T-helper 17 cell (primary cell): ENCODE measurements around the gene MAPKAPK3. TPM values are rescaled to one million over a fixed set of nuclear protein-coding genes. Genes with fewer than 3 reads are reported as not detected.
"Not testable (repeated sequence)": the region's sequence is repeated elsewhere in the genome, so short reads cannot be mapped to it uniquely, and the experiment has no call there.

ENCODE experiments used
- ATAC-seq: fragments of 150-1000 bp; cut with Tn5 transposase; 2 replicates; pipeline ENCODE4 v1.10.0; 2021; ENCODE audit warnings: mild to moderate bottlenecking, moderate library complexity
- DNase-seq, 3 donors: peaks; one replicate each; pipeline versions ENCODE4 v3.0.0 to v3.0.0-alpha.2; 2020 to 2021
- H3K9me3 ChIP-seq: one replicate; pipeline ENCODE4 v1.7.0; 2013; ENCODE audit warnings: low read length, mild to moderate bottlenecking; ENCODE audit not compliant: control insufficient read depth, poor library complexity, severe bottlenecking
- H3K27ac Mint-ChIP-seq: one replicate; pipeline ENCODE4 v1.8.0; 2022; ENCODE audit warnings: mild to moderate bottlenecking, moderate library complexity, mixed read lengths
- H3K27me3 Mint-ChIP-seq: one replicate; pipeline ENCODE4 v1.8.0; 2022; ENCODE audit warnings: mixed read lengths
- H3K36me3 Mint-ChIP-seq: one replicate; pipeline ENCODE4 v1.8.0; 2022; ENCODE audit warnings: low read depth, mixed read lengths
- H3K4me1 Mint-ChIP-seq: one replicate; pipeline ENCODE4 v1.8.0; 2022; ENCODE audit warnings: mild to moderate bottlenecking, mixed read lengths
- H3K4me3 Mint-ChIP-seq: one replicate; pipeline ENCODE4 v1.8.0; 2022; ENCODE audit warnings: mild to moderate bottlenecking, moderate library complexity, mixed read lengths
- total RNA-seq, 4 donors: library from RNA in 2 of 4; stranded (reverse) in 2 of 4; gene quantifications; one replicate each; pipeline ENCODE4 v1.2.3 and lab custom pipeline; 2022 to 2026

Gene MAPKAPK3
- total RNA-seq, 2 donors from 2014 or later: 44.7 to 49.2 TPM

DNA sequence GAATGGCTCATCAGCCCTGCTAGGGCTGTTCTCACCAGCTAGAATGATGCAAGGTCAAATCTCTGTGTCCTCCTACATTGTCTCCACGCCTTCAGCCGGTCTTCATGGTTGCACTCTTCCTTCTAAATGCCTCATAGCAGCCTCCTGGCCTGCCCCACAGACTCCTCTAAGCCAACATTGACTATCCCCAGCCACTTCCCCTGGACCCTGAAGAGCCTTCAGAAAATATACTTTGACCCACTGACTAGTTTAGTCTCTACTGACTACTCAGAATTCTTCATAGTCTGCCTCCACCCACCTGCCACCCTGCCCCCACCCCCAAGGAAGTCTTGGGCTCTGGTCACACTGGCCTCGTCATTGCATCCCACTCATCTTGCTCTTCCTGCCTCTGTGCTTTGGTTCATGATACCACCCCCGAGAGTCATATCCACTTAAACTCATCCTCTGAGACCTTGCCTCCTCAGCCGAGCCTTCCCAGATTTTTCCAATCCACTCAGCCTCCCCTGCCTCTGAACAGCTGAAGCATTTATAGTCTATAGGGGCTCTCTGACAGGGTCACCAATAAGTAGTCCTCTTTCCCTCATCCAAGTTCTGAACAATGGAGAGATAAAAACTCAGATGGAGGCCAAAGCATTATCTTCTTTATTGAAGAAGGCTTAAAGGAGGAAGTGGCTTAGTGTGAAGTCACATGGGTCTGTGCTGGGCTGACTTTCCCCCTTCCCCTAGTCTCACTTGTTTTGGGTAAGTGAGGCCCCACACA, 48.3 kb downstream of the MAPKAPK3 start:
- no peak for DNase-seq
- H3K4me3 Mint-ChIP-seq: peak overlapping the region; percentile 31
- ATAC-seq: no peak
- no peaks in the 10 kb centered on the region for H3K27me3 Mint-ChIP-seq
- no peak overlapping the region for H3K27ac Mint-ChIP-seq
- H3K9me3 ChIP-seq: no peaks in the 10 kb centered on the region
- peaks cover 2% of the 10 kb centered on the region for H3K36me3 Mint-ChIP-seq
- peaks cover 19% of the 10 kb centered on the region for H3K4me1 Mint-ChIP-seq

DNA sequence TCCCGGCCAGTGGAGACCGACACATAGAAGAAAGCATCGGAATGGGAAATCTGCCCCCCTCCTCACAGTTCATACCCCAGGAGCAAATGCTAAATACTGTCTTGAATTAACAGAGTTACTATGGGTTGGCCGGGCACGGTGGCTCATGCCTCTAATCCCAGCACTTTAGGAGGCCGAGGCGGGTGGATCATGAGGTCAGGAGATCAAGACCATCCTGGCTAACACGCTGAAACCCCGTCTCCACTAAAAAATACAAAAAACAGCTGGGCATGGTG, 48.8 kb downstream of the MAPKAPK3 start:
- H3K4me3 Mint-ChIP-seq, DNase-seq, H3K27me3 Mint-ChIP-seq, H3K36me3 Mint-ChIP-seq, ATAC-seq, H3K27ac Mint-ChIP-seq, H3K9me3 ChIP-seq: not testable (repeated sequence)
- peaks cover 19% of the 10 kb centered on the region for H3K4me1 Mint-ChIP-seq

DNA sequence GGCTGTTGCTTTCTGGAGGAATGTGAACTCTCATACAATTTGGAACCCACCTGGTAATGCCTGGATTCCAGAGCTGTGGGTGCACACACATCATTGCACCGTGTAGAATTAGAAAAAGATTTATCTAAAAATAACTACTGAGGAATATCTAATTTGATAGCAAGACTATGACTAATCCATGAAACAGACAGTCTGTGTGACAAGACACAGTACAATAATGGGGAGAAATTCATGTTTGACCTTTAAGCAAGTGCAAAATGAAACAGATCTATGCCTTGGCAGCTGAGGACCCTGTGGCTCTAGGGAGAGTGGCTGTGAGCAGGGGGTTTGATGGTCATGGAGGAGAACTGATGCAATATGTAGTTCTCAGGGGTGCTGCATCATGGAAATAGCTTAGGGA, 49.9 kb downstream of the MAPKAPK3 start:
- Mint-ChIP-seq H3K27me3 (no peaks in the 10 kb centered on the region), H3K27ac (no peak overlapping the region), H3K4me1 (peaks cover 16% of the 10 kb centered on the region), H3K36me3 (peaks cover 2% of the 10 kb centered on the region), H3K4me3 (no peak overlapping the region)
- DNase-seq (no peak), ATAC-seq (no peak)
- H3K9me3 ChIP-seq: no peaks in the 10 kb centered on the region

DNA sequence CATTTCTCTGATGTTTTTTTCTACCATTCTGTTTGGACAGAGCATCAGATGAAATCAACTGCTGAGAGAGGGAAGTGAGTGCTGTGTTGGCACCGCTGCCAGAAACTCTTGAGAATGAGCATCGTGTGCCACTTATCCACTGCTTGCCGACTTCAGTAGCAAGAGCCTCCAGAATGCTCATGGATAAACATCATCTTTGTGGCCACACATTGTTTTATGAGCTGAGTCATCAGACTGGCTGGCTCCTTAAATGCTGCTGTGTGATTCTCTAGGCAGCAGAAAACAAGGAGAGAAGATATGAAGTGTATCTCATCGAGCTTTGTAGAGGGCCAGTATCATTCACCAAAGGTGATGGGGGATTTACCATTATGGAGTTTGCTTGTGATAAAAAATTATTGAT, 54.4 kb downstream of the MAPKAPK3 start:
- no peak for DNase-seq
- Mint-ChIP-seq H3K27me3 (peaks cover 13% of the 10 kb centered on the region), H3K27ac (no peak overlapping the region), H3K4me1 (peaks cover 11% of the 10 kb centered on the region), H3K4me3 (no peak overlapping the region), H3K36me3 (peaks cover 3% of the 10 kb centered on the region)
- no peak for ATAC-seq
- H3K9me3 ChIP-seq: no peaks in the 10 kb centered on the region

DNA sequence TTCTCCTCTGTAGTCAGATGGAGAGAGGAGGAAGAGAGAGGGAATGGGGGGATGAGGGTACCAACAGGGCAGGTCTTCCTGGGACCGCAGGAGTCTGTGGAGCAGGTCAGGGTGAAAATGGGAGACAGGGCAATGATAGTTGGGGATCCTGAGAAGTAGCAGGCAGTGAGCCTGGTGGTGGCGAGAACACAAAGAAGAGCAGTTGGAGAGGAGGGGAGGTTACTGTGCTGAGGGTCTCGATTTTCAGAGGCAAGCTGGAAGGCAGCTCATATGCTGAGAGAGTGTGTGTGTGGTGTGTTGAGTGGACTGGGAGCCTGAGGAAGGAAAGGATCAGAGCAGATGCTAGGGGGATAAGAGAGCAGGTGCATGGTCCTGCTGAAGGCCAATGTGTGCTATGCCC, 55.7 kb downstream of the MAPKAPK3 start:
- no peak for ATAC-seq
- Mint-ChIP-seq H3K4me1 (peaks cover 11% of the 10 kb centered on the region), H3K36me3 (peaks cover 3% of the 10 kb centered on the region), H3K4me3 (no peak overlapping the region), H3K27me3 (peaks cover 13% of the 10 kb centered on the region), H3K27ac (peak overlapping the region; percentile 67)
- H3K9me3 ChIP-seq: no peaks in the 10 kb centered on the region
- DNase-seq: no peak

DNA sequence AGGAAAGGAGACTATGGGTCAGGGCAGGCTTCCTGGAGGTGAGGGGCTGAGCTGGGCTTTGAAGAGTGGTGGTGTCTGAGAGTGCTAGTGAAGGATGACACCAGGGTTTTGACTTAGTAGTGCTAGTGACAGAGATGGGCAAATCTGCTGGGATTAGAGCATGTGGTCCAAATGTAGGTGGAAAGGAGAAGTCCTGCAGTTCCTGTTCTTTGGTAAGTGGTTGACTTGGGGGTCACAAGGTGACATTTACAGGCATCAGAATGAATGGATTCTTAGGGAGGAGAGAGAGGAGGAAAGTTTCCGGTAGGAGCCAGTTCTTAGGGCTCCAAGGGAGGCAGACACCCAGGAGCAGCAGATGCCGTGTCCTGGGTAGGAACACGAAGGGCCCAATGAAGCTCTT, 57.0 kb downstream of the MAPKAPK3 start:
- ATAC-seq (no peak), DNase-seq (no peak)
- no peaks in the 10 kb centered on the region for H3K9me3 ChIP-seq
- Mint-ChIP-seq H3K27me3 (peaks cover 19% of the 10 kb centered on the region), H3K4me3 (peak overlapping the region; percentile 92), H3K27ac (no peak overlapping the region), H3K4me1 (peaks cover 9% of the 10 kb centered on the region), H3K36me3 (peaks cover 3% of the 10 kb centered on the region)

DNA sequence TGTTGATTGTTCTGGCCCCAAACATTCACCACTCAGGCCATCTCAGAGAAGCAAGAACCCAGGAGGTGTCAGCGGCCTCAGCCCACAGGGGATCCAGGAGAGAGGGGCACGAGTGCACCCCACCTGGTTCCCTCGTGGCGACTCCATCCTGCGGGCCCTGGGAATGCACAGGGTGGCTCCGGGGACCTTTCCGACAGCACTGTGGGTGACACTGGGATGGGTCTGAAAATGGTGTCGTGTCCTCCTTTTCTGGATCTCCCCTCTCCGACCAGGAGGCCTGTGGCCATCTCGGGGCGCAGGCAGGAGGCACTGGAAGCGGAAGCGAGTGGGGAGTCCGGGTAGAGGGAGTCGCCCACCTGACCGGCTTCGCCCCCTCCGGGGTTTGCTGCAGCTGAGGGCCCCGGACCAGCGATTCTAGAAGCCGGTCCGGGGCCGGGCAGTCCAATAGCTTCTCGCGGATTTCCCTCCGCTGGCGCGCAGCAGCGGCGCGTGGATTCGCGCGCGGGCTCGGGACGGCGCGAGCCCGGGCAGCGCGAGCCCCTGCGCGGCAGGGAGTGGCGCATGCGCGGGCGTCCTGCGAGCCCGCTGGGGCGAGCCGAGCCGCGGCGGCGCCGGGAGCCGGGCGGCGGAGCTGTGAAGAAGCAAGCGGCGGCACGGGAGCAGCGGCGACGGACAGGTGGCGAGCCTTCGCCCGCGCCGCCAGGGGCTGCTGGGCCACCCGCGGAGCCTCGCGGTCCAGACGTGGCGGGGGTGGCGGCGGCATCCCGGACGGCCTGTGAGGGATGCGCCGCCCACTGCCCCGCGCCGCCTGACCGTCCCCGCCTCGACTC, 57.6 kb downstream of the MAPKAPK3 start, which contains the start of gene DOCK3:
Gene DOCK3, plus strand, starts transcription at position 579 of the 830 bp plus-strand sequence. CDS start 337 bp downstream, outside the sequence.
- peaks cover 19% of the 10 kb centered on the region for H3K27me3 Mint-ChIP-seq

DNA sequence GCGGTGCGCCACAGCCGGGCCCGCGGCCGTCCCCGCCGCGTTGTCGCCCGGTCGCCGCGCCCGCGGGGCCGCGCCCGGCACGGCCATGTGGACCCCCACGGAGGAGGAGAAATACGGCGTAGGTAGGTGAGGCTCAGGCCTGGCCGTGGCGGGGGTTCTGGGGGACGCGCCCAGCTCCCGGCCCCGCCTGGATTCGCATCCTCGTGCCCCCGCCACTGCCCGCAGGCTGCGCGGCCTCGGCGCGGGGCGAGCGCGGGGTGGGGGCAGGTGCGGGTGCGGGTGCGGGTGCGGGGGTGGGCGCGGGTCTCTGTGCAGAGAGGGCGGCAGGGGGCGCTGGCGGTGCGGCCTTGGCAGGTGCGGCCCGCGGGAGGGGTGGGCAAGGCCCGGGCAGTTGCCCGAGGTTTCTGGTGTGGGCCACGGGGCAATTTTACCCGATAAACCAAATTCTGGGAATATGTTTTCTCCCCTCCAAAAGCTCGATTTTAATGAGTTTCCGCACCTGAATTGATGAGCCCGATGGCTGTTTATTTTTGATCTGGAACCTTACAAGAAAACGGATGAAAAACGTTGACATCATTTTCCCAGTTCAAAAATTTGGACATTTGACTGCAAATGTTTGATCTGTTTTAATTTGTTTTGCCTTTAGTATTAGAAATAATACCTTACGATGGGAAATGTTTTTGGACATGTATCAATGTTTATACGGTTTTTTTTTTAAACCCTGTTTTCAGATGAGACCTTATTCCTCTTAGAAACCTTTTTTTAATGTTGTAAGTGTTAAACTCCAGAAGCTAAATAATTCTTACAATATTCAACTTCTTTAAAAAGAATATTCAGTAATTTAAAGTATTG, 58.5 kb downstream of the MAPKAPK3 start:
- Mint-ChIP-seq H3K4me1 (peaks cover 9% of the 10 kb centered on the region), H3K4me3 (peak overlapping the region; percentile 81)
- peak; percentile 68 for ATAC-seq

More for the DNA sequence above, 57.6 kb downstream of the MAPKAPK3 start, which contains the start of gene DOCK3:
- ATAC-seq: peak; percentile 92
- no peaks in the 10 kb centered on the region for H3K9me3 ChIP-seq
- peak; percentile 43 to 56 (median 53) for DNase-seq
- Mint-ChIP-seq H3K4me3 (peak within 1 kb of the TSS; percentile 92), H3K36me3 (peaks cover 3% of the 10 kb centered on the region), H3K4me1 (peaks cover 9% of the 10 kb centered on the region), H3K27ac (no peak within 1 kb of the TSS)

DNA sequence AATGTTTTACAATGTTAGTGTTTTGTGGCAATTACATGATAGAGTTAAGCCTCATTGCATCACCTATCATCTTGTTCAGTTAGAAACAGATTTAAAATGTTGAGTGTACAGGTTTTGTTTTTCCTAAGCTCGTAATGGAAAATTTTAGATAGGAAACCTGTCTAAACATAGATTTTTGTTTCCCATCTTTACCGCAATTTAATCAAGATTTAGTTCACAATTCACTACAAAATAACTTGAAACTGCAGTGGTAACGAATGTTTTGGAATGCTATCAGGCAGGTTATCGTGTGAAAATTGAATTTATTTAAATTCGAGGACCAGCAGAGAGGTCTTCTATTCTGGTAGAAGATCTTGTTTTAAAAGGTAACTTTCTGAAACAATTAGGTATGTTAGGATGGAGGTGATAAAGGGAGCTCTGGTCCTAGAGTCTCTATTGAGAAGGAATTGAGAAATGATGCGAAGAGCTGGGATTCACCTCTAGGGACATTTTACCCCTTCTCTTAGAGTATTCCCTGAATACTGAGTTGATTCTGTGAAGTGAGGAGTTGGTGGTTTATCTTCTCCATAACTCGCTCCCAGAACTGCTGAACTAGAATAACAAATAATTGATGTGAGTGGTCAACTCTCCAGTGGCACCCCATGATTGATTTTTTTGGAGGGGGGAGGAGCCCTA, 59.2 kb downstream of the MAPKAPK3 start:
- H3K27me3 Mint-ChIP-seq: peaks cover 19% of the 10 kb centered on the region
- peaks cover 5% of the 10 kb centered on the region for H3K36me3 Mint-ChIP-seq
- H3K9me3 ChIP-seq: no peaks in the 10 kb centered on the region
- peaks cover 11% of the 10 kb centered on the region for H3K4me1 Mint-ChIP-seq
- DNase-seq: no peak
- peak overlapping the region; percentile 25 for H3K4me3 Mint-ChIP-seq
- H3K27ac Mint-ChIP-seq: no peak overlapping the region
- ATAC-seq: no peak

More for the DNA sequence above, 58.5 kb downstream of the MAPKAPK3 start:
- no peak overlapping the region for H3K27ac Mint-ChIP-seq
- H3K9me3 ChIP-seq: no peaks in the 10 kb centered on the region
- peak; percentile 18 to 41 (median 20) for DNase-seq
- peaks cover 3% of the 10 kb centered on the region for H3K36me3 Mint-ChIP-seq
- H3K27me3 Mint-ChIP-seq: peaks cover 19% of the 10 kb centered on the region

DNA sequence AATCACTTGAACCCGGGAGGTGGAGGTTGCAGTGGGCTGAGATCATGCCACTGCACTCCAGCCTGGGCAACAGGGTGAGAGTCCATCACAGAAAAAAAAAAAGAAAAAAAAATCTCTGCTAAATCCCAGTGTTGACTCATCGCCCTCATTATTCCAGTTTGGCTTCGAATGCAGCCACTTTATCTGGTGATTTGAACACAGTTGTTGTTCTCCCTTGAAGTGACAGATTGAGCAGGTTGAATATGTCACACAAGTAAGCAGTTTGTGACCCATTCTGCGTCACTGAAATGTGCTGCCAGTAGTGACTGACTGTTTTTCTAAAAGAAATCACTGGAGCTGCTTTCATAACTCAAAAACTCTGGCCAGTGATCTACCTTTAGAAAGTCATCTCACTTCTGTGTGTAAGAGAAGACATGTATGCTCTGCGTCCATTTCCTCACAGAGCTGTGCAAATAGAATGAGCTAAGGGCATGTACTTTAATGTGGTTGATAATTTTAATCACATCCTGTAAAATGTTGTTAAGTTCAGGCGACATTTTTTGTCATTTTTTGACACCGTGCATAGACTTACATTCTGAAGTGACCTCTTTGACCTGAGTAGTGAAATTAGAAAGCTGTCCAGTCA, 70.3 kb downstream of the MAPKAPK3 start:
- Mint-ChIP-seq H3K4me1 (peaks cover 2% of the 10 kb centered on the region), H3K36me3 (peaks cover under 1% of the 10 kb centered on the region), H3K4me3 (no peak overlapping the region), H3K27me3 (peaks cover 4% of the 10 kb centered on the region), H3K27ac (no peak overlapping the region)
- DNase-seq (no peak), ATAC-seq (no peak)
- H3K9me3 ChIP-seq: no peaks in the 10 kb centered on the region

DNA sequence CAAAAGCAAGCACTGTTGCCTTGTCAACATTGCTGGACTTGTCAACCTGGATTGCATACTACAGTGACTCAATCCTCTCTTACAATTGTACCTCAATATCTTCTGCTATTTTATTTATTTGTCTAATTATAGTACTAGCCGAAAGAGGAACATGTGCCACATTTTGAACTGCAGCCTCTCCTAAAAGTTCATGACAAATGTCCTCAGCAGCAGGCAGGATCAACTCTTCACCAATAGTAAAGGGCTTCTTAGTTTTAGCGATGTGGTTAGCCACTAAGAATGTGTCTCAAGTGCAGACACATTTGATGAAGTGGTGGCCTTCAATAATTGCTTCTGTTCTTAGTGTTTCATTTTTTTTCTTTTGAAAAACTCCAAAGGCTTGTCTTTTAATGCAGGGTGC, 71.0 kb downstream of the MAPKAPK3 start:
- no peak overlapping the region for H3K4me3 Mint-ChIP-seq
- no peak overlapping the region for H3K27ac Mint-ChIP-seq
- ATAC-seq (no peak), DNase-seq (no peak)
- no peaks in the 10 kb centered on the region for H3K27me3 Mint-ChIP-seq
- peaks cover 2% of the 10 kb centered on the region for H3K4me1 Mint-ChIP-seq
- no peaks in the 10 kb centered on the region for H3K9me3 ChIP-seq
- H3K36me3 Mint-ChIP-seq: no peaks in the 10 kb centered on the region

DNA sequence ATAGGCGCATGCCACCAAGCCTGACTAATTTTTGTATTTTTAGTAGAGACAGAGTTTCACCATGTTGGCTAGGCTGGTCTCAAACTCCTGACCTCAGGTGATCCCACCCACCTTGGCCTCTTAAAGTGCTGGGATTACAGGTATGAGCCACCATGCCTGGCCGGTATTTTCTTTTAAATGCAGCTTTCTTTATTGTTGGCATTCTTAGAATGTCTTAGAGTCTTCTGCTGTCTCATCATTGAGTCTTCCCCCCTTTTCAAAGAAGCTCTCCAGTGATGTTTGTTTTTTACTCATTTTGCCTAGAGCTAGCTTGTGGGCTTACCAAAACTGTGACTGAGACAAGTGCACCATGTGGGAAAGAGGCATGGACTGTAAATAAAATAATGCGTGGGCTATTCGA, 71.7 kb downstream of the MAPKAPK3 start:
- not testable (repeated sequence) for H3K9me3 ChIP-seq, ATAC-seq, H3K4me1 Mint-ChIP-seq, H3K36me3 Mint-ChIP-seq, H3K4me3 Mint-ChIP-seq, H3K27ac Mint-ChIP-seq, DNase-seq, H3K27me3 Mint-ChIP-seq
